ENCODE measurements around the gene TRA2A.

GRCh38 chr7:23490357-23491135 lies 41.2 kb downstream of the TRA2A start:
- TF ChIP-seq POLR2AphosphoS5 (IDR thresholded peaks at IDR 0.05) (no peak), CTCF (IDR thresholded peaks at IDR 0.05) (no peak)

Data from prostate gland (tissue), 2 donors.